ENCODE results near the gene MAGI2.
A peak's percentile ranks its signal among the peaks of the same experiment; 100 is the strongest.

The MAGI2 gene

DNA sequence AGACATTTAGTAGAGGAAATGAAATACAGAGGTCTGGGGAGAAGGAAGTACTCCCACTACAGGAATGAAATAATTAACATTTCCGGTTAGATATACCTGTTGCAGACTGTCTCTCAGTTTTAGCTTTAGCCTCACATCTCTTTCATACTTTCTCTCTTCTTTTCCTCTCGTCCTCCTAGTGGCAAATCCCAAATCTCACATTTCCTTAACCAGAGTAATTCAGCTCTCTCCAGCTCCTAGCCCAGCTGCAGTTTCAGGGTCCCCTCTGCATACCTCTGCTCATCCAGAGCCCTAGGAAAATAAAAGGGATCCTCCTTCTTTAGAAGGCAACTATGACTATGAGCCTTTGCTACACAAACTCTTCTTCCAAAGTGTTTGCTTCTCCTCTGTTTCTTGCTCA, 1011.7 kb downstream of the MAGI2 start:
- no peak for DNase-seq

DNA sequence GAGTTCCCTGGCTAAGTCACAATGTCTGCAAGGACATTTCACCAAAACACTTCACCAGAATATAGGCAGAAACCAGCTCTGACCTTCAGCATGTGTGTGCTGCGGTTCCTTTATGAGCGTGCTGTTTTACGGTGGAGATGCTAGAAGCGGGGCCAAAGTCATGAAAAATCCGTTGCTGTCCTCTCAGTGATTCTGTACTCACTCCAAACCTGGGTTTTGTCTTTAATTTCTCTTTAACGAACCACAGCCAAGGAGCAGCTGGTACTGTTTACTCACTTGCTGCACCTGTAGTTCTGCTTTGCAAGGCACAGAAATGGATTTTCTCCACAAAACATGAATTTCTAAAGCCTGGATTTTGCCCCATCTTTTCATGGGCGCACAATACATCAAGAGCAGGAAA, 1015.0 kb downstream of the MAGI2 start:
- no peak for DNase-seq

DNA sequence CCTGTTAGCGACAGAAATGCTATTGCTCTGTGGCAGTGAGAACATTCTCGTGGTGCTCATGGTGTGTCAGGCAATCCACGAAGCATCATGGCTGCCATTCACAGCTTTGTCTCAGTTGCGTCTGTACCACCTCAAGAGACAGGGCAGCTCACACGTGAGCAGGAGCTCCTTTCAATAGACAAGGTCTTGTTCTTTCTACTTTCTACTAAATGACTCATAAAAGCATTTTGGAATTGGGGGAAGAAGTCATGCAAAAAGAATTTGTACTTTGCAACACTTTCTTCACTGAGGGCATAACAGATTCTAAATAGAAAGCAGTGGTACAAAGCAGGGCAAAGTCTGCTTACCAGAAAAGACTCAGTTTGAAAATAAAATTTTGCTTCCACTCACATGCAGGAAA, 1016.3 kb downstream of the MAGI2 start:
- DNase-seq = no peak

DNA sequence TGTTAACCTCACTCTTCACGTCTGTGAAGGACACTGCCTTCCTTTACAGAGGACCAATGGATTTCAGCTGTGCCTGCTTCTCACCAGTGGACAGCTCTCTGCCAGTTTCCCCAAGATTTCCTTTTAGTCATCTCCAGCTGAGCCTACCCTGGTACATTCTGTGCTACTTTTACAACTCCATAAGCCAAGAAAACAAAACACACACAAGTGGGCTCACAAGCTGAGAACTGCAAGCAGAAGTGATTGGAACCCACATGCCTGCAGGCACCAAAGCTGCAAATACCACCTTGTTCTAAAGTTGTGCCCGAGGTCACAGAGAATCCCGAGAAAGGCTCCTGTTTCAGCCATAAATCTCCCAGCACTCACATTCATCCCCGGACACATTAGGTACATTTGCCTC, 1018.1 kb downstream of the MAGI2 start:
- no peak for DNase-seq

DNA sequence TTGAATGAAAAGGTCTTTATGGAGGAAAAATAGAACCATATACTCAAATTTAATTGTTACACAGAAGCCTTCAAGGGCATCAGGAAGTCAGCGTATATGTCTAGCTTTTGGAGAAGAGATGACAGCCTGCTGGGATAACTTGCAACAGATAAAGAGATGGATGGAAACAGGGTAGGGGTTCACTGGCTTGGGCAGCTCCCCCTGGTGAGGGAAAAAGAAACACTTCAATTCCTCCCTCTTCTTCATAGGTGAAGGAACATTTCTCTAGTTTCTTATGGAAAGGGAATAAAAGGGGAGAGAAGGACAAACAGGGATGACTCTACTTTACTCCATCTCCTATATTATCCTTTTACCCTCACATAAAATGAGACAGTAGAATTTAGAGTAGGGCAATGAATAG, 1019.2 kb downstream of the MAGI2 start:
- DNase-seq = no peak

DNA sequence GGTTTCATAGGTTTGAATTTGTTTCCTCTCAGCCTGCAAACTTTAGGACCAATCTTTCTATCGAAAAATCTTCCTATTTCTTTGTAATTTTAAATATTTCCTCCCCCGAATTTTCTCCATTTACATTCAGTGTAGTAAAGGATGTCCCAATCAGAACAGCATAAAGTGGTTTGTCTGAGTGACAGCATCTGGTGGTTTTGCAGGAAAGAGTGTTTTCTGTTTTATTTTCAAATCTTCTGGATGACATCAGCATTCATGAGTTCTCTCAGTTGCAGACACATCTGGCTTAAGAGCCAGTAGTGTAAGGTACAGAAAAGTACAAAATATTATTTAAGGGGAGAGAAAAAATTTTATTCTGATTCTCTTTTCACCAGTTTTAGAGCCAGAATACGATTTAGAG, 1020.0 kb downstream of the MAGI2 start:
- DNase-seq = no peak

DNA sequence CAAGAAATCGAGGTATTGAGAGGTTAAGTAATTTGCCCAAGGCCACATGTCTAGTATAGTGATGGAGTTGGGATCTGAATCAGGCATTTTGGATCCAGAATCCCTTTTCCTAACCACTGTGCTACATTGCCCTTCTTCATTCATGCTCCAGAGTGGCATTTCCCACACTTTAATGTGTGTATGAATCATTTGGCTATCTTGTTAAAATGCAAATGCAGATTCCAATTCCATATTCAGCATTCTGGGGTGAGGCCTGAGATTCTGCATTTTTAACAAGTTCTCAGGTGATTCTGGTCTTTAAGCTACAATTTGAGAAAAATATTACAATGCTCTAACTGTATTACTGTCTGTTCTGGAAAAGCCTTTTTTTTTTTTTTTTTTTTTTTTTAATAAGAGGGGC, 1023.6 kb downstream of the MAGI2 start:
- DNase-seq = no peak

DNA sequence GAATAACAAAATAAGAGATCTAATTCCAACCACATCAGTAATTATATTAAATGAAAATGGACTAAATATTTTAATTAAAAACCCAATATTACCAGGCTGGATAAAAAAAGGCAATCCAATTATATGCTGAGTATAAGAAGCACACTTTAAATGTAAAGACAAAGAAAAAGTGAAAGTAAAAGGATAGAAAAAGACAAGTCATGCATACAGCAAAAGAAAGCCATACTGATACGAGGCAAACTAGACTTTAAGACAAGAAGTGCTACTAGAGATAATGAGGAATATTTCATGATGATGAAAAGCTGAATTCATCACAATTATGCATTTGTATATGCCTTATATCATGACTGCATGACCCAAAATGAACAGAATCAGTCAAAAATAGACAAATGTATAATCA, 1026.3 kb downstream of the MAGI2 start:
- no peak for DNase-seq

DNA sequence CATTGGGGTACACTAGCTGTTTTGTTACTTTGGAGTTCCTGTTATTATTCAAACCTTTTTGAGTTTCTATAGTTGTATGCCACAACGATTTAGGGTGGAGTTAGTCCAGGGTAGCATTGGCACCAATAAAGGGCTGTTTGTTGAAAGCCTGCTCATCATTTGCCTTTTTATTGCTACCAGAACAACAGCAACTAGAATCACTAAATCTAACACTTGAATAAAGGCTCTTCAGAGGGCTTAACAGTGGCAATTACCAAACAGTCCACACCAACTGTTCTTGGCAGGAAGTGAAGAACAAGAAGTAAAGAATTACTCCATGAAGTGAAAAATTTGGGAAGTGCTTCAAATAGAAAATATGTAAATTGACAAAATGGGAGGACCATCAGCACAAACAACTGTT, 1033.5 kb downstream of the MAGI2 start:
- no peak for DNase-seq

DNA sequence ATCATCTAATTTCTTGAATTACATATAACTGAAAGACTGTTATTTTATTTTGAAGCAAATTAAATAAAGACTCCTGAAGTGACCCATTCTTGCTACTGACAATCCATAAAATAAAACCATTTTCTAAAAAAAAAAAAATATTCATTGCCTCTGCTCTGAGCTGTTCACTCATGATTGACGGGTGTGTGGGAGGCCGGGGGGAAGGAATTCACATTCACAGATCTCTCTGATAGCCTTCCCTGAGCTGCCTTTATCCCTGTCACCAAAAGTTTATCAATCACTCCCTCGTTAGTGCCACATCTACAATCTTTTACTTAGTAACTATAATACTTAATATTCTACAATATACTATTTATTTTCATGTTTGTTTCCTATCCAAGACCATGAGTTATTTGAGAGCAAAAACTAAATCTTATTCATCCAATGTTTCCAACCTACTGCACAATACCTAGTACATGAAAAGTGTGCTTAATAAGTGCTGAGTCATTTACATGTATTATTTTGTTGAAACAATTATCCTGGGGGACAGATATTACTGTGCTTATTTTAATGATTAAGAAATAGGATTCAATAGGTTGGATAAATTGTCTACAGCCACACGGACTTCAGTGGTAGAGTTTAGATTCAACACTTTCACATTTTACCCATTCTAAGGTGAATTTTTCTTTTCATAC, 1036.2 kb downstream of the MAGI2 start:
- no peak for DNase-seq

DNA sequence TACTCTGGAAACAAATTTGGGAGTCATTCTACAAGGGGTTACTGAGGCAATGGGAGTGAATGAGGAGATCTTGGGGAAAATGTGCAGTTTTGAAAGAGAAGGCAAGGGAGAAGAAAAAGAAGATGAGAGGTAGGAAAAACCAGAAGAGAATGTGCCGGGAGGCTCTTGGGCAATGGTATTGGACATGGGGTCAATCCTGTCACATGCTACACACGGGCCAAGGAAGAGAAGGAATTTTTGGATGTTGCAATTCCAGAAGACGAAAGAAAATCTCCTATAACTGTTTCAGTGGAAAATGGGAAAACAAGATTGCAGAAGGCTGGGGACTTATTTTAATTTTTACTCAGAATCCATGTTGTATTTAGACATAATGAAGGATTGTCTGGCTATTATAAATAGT, 1039.9 kb downstream of the MAGI2 start:
- no peak for DNase-seq

DNA sequence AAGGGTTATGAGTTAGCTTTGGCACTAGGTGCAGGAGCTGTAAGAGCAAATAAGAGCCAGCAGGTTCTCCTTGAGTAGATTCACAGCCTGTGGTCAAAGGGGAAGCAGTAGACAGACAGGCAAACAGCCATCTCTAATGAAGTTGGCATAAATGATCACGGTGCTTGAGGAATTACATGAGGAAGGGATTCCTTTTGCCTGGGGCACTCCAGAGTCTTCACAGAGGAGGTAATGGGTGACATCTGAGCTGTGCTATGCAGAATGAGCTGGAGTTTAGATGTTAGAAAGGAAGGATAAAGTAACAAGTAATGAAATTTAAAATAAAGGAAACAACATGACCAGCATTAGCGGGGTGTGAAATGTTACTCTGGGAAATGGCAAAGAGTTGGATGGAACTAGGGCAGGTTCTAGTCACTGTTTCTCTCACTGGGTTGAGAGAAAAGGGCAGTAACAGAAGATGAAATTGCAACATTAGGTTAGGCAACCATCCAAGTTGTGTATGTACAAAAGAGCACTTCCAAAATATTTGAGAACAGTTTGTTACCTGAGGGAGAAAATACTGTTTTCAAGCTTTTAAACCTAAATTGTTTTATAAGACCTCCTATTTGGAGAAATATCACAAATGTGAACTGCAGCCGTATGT, 1041.1 kb downstream of the MAGI2 start:
- DNase-seq = no peak

DNA sequence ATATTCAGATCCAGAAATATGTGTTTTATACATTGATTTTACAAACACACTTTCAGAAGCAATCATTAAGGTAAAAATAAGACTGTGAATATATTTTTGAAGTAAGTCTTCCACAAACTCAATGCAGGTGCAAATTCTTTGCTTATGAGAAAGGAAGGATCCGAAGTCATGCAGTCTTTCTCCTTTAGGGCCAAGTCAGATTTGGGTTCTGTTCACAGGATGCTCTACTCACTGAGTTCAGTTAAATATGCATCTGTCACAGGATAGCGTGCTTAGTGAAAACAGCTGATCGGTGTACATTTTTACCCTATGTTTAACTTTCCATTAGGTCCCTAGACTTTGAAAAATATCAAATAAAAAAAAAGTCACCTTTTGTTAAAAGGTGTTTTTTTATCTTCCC, 1046.4 kb downstream of the MAGI2 start:
- DNase-seq = no peak

DNA sequence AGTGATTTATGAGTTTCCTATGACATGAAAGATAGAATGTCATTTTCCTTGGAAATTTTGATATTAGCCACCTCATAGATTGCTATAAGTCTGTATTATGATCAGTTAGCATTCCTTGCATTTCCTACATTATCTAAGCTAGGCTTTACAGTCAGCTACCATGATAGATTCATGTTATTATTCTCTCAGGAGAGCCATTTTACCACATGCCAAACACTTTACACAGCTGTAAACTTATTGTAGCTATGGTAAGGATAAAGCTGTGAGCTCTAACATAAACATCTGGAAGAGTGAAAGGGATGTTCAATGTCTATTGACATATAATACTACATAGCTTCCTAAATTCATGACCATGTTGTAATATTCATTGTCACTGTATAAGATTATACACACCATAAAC, 1046.9 kb downstream of the MAGI2 start:
- no peak for DNase-seq

DNA sequence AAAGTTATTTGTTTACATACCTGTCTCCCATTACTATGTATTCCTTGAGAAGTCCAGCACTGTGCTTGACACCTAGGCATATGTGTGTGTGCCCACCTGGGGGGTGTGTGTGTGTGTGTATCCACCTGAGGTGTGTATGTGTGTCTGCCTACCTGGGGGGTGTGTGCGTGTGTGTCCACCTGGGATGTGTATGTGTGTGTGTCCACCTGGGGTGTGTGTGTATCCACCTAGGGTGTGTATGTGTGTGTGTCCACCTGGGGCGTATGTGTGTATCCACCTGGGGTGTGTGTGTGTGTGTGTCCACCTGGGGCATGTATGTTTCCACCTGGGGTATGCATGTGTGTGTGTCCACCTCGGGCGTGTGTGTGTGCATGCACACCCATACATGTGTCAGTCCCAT, 1051.4 kb downstream of the MAGI2 start:
- no peak for DNase-seq

DNA sequence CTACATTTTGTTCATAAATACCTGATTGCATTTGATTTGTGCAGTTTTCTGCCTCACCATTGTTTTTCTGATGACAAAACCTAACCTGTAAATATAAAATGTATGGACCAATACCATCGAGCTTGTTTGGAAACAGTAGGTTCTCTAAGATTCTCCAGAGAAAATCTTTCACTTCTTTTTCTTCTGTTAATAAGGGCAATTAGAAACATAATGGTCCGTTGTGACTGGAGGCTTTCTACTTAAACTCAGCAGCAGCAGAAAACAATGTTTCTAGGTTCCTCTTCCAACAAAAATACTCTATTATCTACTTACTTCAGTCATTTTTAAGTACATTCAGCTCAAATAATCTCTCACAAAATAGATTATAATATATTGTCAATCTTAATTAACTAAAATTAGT, 1053.4 kb downstream of the MAGI2 start:
- no peak for DNase-seq

DNA sequence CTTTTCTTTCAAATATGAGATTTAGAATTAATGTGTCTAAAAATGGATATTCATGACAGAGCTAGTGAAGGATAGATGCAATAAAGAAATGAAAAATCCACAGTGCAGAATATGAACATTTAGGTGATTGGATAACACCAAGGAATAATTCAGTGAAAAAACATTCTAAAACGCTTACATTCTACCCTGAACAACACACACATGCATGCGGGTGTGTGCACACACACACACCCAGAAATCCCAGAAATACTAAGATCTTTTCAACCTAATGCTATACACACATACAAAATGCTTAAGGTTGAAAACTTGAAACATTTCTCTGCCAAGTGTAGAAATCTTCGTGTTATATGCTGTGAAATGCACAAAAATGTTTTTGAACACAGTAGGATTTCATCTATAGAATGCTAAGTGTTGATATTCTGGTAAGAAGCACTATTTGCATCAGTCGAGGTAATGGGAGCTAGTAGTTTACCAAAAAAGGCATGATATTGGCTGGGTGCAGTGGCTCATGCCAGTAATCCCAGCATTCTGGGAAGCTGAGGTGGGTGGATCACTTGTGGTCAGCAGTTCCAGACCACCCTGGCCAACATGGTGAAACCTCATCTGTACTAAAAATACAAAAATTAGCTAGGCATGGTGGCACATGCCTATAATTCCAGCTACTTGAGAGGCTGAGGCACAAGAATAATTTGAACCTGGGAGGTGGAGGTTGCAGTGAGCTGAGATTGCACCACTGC, 1054.3 kb downstream of the MAGI2 start:
- peak; percentile 31 for DNase-seq

DNA sequence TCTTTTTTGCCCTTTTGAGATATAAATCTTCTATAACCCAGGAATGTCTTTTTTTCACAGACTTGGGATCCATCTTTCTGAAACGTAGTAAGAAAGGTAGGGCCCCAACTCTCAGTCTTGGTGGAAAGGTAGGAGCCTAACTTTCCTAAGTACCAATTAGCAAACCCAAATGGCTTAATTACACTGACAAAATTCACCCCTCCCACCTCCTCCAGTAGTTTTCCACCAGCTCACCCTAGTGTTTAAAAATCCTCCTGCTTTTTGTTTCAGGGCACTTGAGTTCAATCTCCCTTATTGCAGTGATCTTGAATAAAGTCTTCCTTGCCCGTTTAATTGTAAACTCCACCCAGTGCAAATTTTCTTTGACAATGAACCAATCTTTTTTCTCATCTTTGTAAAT, 1054.9 kb downstream of the MAGI2 start:
- no peak for DNase-seq

DNA sequence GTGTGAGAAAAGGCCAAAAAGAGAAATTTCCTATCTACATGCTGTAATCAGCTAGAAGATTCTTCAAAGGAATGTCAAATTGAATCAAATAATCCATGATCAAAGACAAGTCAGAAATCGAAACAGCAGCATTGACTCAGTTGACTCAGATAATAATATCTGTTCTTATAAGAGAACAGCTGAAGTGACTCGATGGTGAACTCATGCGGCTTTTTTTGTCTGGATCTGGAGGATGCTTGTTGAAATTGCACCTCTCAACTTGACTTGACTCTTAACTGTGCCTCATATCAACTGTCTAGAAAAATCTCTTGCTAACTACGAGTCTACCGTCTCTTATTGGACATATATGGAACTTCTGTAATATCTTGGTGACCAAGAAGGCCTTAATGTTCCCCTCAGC, 1055.4 kb downstream of the MAGI2 start:
- DNase-seq = no peak

DNA sequence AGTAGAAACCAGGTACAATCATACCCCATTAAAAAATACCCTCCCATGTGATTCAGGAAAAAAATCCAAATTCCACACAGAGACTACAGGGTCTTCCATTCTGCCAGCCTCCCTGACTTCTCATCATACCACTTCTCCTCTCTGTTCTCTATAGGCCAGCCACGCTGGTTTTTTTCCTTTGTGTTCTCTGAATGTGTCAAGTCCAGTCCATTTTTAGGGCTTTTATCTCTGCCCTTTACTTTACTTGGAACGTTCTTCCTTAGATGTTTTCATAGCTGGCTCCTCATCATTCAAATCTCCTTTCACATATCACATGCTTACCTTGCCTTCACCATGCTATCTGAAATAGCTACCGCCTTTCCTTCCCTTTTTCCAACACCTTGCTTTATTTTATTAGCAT, 1057.3 kb downstream of the MAGI2 start:
- DNase-seq = no peak

DNA sequence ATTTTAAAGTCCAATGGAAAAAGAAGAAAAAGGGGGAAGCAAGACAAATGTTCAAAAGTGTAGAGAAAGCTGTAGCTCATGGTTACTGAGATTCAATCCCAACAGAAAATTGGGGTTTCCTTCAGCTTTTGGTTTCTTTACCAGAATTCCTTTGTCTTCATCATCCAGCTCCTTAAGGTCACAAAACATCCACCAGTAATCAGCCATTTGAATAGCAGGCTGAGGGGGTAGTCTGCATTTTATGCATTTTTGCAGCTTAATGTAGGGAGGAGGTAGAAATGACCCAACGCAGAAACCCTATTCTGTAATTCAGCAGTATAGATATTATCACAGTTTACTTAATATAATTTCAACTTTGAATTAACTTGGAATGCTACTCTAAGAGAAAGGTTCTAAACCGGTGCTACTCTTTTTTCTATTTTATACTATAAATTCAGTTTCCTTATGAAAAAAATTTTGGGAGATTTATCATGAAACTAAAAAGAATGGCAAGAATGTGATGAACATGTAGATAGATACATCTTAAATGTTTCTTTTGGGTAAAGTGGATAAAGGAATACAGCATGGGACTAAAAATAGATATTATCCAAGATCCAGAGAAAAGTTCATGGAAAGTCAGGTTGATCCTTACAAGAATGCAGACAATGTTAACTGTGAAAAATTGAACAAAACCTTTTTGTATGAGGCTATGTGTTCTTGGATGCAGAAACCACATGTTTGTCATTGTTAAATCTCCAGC, 1058.0 kb downstream of the MAGI2 start:
- no peak for DNase-seq

DNA sequence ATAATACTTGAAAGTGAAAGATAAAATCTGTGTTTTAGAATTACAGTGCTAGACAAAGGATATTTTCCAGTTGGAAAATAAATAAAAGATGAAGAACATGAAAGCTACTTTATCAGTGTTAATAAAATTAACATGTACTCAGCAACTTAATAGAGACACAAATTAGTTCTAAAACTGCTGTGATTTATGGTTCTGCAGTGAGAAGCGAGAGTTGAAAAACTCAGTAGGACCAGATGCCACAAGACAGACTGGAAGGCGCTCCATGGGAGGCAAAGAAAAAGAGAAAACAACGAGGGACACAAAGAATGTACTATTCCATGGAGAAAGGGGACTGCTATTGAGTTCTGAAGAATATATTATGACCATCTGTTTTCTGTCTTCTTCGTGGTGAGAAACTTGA, 1064.4 kb downstream of the MAGI2 start:
- no peak for DNase-seq

DNA sequence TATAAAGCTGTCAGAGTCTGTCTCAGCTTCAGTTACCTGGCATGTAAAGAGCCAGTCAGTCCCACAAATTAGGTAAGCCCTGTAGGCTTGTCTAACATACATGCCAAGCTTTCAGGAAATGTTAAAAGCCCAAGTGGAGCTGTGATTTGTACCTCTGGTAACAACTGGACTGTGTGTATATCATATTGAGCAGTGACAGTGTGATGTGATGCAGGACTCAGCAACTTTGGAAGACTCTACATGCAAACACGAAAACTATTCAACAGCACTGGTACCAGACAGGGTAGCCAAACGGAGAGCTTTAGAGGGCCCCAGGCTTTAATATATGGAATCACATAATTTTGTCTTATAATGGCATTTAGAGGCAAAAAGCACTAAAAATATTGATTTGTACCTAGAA, 1066.9 kb downstream of the MAGI2 start:
- no peak for DNase-seq

All from left hindlimb (tissue), 1 donor.